ENCODE results near the gene KLHDC7B.

GRCh38 chr22:50508897-50509296 lies 36.8 kb upstream of the KLHDC7B start:
- TF ChIP-seq GABPB1 (CRISPR knock-in tag; IDR thresholded peaks at IDR 0.05) (no peak), CTCF (IDR thresholded peaks at IDR 0.05) (no peak), SP1 (CRISPR knock-in tag; conservative IDR thresholded peaks at IDR 0.05) (no peak), TEAD1 (CRISPR knock-in tag; IDR thresholded peaks at IDR 0.05) (no peak), ATF3 (CRISPR knock-in tag; conservative IDR thresholded peaks at IDR 0.05) (no peak), ZNF121 (CRISPR knock-in tag; IDR thresholded peaks at IDR 0.05) (no peak)
